VCaP (cell line): ENCODE measurements around the gene SHF.

Experiments
- H3K27ac ChIP-seq: fragments of 450-650 bp; 2 replicates; pipeline ENCODE4 v1.5.1; 2017
- TF ChIP-seq, protein P1 (sequence below): fragments of 450-650 bp; conservative IDR thresholded peaks from 2 replicates; pipeline ENCODE4 v1.5.1; 2017; ENCODE audit warnings: mild to moderate bottlenecking, moderate library complexity

Gene SHF

DNA sequence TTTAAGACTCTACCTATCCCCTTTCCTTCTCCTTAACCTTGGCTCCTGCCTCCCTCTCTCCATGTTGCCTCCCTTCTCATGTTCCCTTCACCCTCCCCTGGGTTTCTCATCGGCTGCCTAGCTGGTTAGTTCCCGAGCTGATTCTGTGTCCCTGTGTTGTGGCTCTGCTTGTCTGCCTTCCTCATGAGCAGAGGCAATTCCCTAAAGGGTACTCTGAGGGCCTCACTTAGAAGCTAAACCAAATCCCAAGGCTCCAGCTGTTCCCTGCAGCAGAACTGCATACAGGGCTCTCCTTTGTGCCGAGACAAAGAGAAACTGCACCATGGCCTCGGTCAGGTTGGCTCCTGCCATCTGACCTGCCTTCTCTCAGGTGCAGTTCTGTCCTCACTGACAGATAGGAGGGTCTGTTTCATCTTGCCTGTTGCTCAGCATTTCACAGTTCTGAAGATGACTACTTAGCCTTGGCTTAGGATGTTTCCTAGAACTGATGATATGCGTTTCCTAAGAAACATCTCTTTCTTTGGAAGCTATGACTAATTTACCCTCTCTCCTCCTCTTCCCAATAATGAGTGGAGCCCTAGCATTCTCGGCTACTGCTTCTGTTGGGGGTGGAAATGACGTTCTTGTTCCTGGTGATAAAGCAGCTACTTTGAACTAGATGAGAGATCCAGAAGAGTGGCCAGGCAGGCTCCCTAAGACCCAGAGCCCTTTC lies 30.9 kb downstream of the SHF start:
- no peak overlapping the region for H3K27ac ChIP-seq
- TF ChIP-seq, protein P1, sequence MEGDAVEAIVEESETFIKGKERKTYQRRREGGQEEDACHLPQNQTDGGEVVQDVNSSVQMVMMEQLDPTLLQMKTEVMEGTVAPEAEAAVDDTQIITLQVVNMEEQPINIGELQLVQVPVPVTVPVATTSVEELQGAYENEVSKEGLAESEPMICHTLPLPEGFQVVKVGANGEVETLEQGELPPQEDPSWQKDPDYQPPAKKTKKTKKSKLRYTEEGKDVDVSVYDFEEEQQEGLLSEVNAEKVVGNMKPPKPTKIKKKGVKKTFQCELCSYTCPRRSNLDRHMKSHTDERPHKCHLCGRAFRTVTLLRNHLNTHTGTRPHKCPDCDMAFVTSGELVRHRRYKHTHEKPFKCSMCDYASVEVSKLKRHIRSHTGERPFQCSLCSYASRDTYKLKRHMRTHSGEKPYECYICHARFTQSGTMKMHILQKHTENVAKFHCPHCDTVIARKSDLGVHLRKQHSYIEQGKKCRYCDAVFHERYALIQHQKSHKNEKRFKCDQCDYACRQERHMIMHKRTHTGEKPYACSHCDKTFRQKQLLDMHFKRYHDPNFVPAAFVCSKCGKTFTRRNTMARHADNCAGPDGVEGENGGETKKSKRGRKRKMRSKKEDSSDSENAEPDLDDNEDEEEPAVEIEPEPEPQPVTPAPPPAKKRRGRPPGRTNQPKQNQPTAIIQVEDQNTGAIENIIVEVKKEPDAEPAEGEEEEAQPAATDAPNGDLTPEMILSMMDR, result no peak

DNA sequence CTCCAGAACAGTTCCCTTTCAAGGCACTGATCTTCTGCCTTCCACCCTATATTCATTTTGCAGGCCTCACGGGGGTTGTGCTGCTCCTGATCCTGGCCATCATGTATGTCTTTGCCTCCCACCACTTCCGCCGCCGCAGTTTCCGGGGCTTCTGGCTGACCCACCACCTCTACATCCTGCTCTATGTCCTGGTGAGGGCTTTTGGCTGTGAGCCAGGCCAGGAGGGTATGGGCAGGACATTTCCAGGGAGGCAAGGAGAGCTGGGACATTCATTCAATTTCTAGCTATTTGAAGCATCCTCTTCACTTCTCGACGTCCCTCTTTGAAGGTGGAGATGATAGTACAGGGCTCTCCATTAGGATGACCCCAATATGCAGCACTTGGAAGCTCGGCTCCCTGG lies 32.0 kb downstream of the SHF start:
- TF ChIP-seq, protein P1, result no peak
- H3K27ac ChIP-seq, result no peak overlapping the region

DNA sequence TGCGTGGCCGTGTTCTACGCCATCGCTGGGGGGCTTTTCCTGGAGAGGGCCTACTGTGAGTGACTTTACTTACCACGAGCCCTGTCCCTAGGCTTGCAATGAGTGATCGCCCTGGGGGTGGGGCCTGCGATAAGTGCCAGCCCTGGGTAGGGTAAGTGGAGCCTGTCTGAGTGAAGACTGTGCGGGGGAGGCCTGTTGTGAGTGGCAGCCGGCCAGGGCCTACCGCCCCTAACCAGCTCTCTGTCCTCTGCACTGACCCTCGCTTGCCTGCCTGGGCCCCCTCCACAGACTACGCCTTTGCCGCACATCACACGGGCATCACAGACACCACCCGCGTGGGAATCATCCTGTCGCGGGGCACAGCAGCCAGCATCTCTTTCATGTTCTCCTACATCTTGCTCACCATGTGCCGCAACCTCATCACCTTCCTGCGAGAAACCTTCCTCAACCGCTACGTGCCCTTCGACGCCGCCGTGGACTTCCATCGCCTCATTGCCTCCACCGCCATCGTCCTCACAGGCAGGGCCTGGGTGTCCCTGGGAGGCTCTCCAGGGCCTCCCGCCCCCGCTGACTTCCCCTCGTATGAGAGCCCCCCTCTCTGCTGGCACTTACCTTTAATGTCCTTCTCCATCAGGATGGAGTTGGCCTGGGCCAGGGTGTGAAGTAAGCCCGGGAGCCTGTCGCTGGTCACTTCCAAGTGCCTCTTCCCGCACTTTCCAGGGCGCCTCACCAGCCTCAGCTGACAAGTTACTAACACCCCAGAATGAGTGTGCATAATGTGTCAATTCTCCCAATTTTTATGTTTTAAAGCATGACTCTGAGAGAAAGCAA lies 35.6 kb downstream of the SHF start:
- TF ChIP-seq, protein P1, result no peak
- H3K27ac ChIP-seq, result no peak overlapping the region

GRCh38 chr15:45150997-45151396 lies 36.8 kb downstream of the SHF start:
- TF ChIP-seq, protein P1, result no peak
- no peak overlapping the region for H3K27ac ChIP-seq

- no peak overlapping the region for H3K27ac ChIP-seq
- TF ChIP-seq, protein P1, result no peak
Observed at GRCh38 chr15:45150481-45150880, 37.3 kb downstream of the SHF start.

DNA sequence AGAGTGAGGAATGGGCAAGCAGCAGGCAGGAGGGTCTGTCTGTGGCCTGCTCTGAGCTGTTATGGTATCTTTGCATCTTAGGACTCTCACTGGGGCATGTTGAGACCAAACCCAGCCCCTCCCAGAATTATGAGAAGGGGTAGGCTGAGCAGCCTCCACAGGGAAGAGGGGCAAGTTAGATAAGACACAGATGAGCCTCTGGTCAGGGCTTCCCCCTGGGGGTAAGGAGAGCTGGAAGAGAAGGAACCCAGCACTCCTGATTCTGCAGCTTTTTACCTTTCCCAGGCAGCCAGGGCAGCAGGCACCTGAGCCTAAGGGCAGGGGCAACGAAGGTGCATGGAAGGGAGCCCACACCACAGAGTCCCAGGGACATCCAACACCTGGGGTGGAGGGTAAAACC lies 38.7 kb downstream of the SHF start:
- H3K27ac ChIP-seq, result no peak overlapping the region
- TF ChIP-seq, protein P1, result no peak
